Type B pancreatic cell (in vitro differentiated cells): ENCODE results near the gene PRC1. TPM values are rescaled to one million over a fixed set of nuclear protein-coding genes. Genes with fewer than 3 reads are reported as not detected.

Source experiments
- DNase-seq: peaks from one replicate; pipeline ENCODE4 v3.0.0; 2021; ENCODE audit warnings: mixed read lengths; ENCODE audit not compliant: unreplicated experiment; ENCODE audit errors: extremely low spot score
- H3K27ac Mint-ChIP-seq: 2 replicates; pipeline ENCODE4 v1.8.0; 2021; ENCODE audit warnings: mild to moderate bottlenecking, mixed read lengths
- H3K27me3 Mint-ChIP-seq: 2 replicates; pipeline ENCODE4 v1.8.0; 2021; ENCODE audit warnings: mixed read lengths
- H3K36me3 Mint-ChIP-seq: 2 replicates; pipeline ENCODE4 v1.8.0; 2021; ENCODE audit warnings: mixed read lengths
- H3K4me1 Mint-ChIP-seq: one replicate; pipeline ENCODE4 v1.8.0; 2021; ENCODE audit warnings: mixed read lengths; ENCODE audit not compliant: unreplicated experiment
- H3K4me3 Mint-ChIP-seq: 2 replicates; pipeline ENCODE4 v1.8.0; 2021; ENCODE audit warnings: mild to moderate bottlenecking, mixed read lengths
- H3K9me3 Mint-ChIP-seq: 2 replicates; pipeline ENCODE4 v1.8.0; 2021; ENCODE audit warnings: mixed read lengths
- CTCF ChIP-seq: fragments of 200-600 bp; sonication (generic); conservative IDR thresholded peaks from 2 replicates; pipeline ENCODE4 v1.5.0; 2021; ENCODE audit warnings: antibody characterized with exemption, mild to moderate bottlenecking
- total RNA-seq: library from RNA; stranded (reverse); gene quantifications from 2 replicates; pipeline ENCODE4 v1.2.1, GENCODE V29; 2021; ENCODE audit warnings: low replicate concordance

Gene PRC1
- total RNA-seq, 1 donor from 2014 or later, result 101 TPM

- Mint-ChIP-seq H3K27ac (peak overlapping the region; percentile 88), H3K4me3 (no peak overlapping the region)
- TF ChIP-seq CTCF, result no peak
These were observed 5.1 kb downstream of the PRC1 start for GRCh38 chr15:90989040-90989768.

GRCh38 chr15:90988296-90988695 is 6.0 kb downstream of the PRC1 start:
- Mint-ChIP-seq H3K27ac (peak overlapping the region; percentile 88), H3K4me1 (peaks cover 30% of the 10 kb centered on the region), H3K36me3 (peaks cover 7% of the 10 kb centered on the region), H3K4me3 (peak overlapping the region; percentile 25), H3K27me3 (no peaks in the 10 kb centered on the region), H3K9me3 (no peaks in the 10 kb centered on the region)
- TF ChIP-seq CTCF, result no peak
- DNase-seq, result no peak

More at GRCh38 chr15:90989040-90989768, 5.1 kb downstream of the PRC1 start:
- H3K9me3 Mint-ChIP-seq, result no peaks in the 10 kb centered on the region
- no peak for DNase-seq
- H3K36me3 Mint-ChIP-seq, result peaks cover 3% of the 10 kb centered on the region
- peaks cover under 1% of the 10 kb centered on the region for H3K27me3 Mint-ChIP-seq
- H3K4me1 Mint-ChIP-seq, result peaks cover 33% of the 10 kb centered on the region

GRCh38 chr15:90987561-90988141 is 6.7 kb downstream of the PRC1 start:
- H3K27me3 Mint-ChIP-seq, result no peaks in the 10 kb centered on the region
- H3K4me3 Mint-ChIP-seq, result peak overlapping the region; percentile 71
- H3K9me3 Mint-ChIP-seq, result no peaks in the 10 kb centered on the region
- TF ChIP-seq CTCF, result no peak
- H3K27ac Mint-ChIP-seq, result peak overlapping the region; percentile 88
- DNase-seq, result no peak
- peaks cover 24% of the 10 kb centered on the region for H3K4me1 Mint-ChIP-seq
- H3K36me3 Mint-ChIP-seq, result peaks cover 11% of the 10 kb centered on the region

GRCh38 chr15:90986790-90987507 is 7.4 kb downstream of the PRC1 start:
- peak overlapping the region; percentile 72 for H3K4me3 Mint-ChIP-seq
- H3K36me3 Mint-ChIP-seq, result peaks cover 11% of the 10 kb centered on the region
- H3K4me1 Mint-ChIP-seq, result peaks cover 20% of the 10 kb centered on the region
- DNase-seq, result no peak
- H3K9me3 Mint-ChIP-seq, result no peaks in the 10 kb centered on the region
- H3K27me3 Mint-ChIP-seq, result no peaks in the 10 kb centered on the region
- peak overlapping the region; percentile 88 for H3K27ac Mint-ChIP-seq
- no peak for TF ChIP-seq CTCF

- Mint-ChIP-seq H3K4me3 (no peak overlapping the region), H3K36me3 (peaks cover 15% of the 10 kb centered on the region), H3K27ac (no peak overlapping the region), H3K27me3 (no peaks in the 10 kb centered on the region), H3K4me1 (no peaks in the 10 kb centered on the region), H3K9me3 (no peaks in the 10 kb centered on the region)
- DNase-seq, result no peak
- TF ChIP-seq CTCF, result no peak
These were observed 12.2 kb downstream of the PRC1 start for GRCh38 chr15:90982135-90982534.
